ENCODE results near the gene DRAM2.

The DRAM2 gene

GRCh38 chr1:111139956-111140679 is at the start of gene DRAM2, which contains the start of gene CEPT1:
Gene DRAM2 (minus strand): TSS chr1:111140093. CDS start chr1:111131554, 8,539 bp downstream.
Gene CEPT1 (plus strand): TSS chr1:111140223. CDS start chr1:111147715, 7,492 bp downstream.
- peak; percentile 96 for DNase-seq

DNA sequence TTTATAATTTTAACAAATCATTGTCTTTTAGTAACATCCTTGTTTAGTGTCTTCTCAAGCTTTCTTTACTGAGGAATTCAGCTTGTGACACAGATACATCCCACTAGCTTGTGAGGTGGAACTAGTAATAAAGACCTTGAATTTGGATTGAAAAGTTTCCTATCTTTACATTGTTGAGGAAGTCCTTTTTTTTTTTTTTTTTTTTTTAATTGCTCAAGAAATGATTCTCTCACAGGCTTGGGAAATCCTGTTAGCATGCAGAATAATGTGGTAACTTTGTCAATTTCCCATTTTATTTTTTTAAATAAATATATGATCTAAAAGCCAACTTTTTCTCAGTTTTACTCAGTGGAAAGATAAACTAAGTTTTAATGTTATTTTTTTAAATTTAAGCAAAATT is 44.8 kb upstream of the DRAM2 start:
- DNase-seq: no peak

DNA sequence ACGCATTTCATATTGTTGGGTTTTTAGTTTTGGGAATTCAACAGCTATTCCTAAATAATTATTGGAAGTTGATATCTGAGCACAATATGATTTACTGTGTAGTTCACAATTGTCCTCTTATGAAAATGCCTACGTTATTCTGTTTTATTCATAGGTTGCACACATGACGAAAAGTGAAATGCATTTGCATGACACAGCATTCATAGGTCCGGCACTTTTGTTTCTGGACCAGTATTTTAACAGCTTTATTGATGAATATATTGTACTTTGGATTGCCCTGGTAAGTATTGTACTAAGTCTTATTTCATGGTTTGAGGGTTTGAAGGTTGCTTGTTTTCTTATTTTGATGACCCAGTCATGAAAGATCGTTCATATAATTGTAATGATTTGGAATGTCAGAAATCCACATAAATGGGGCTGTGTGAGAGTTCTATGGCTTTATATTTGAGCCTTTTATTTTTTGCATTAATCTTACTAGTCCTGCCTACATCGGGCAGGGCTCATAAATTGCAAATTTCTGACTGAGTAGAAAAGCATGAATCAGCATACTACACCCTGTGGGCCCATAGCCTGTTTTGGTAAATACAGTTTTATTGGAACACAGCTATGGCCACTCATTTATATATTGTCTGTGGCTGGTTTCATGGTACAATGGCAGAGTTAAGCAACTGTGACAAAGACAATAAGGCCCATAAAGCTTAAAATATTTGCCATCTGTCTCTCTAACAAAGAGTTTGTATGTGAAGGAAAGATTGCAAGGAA is 43.6 kb upstream of the DRAM2 start:
- DNase-seq: no peak

GRCh38 chr1:111182052-111182451 is 42.2 kb upstream of the DRAM2 start:
- no peak for DNase-seq

GRCh38 chr1:111179968-111180533 is 40.2 kb upstream of the DRAM2 start:
- DNase-seq: peak; percentile 0

- no peak for DNase-seq
These were observed 36.8 kb upstream of the DRAM2 start for GRCh38 chr1:111176678-111177077.

DNA sequence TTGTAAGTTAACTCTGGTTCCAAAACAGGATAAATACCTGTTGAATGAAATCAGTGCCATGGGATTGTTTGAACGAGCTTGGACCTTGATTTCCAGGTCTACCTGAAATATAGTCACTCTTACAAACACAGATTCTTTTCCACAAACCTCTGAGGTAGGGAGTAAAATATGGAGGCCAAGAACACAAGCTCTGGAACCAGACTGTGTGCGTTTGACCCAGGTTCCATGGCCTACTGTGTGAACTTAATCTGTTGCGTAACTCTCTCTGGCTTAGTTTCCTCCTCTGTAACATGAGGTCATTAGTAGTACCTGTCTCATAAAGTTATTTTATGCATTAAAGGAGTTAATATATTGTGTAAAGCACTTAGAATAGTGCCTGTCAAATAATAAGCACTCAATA is 35.5 kb upstream of the DRAM2 start:
- DNase-seq: no peak

- no peak for DNase-seq
These were observed 34.2 kb upstream of the DRAM2 start for GRCh38 chr1:111174070-111174469.

GRCh38 chr1:111172463-111172862 is 32.6 kb upstream of the DRAM2 start:
- no peak for DNase-seq

- no peak for DNase-seq
These were observed 24.3 kb upstream of the DRAM2 start for GRCh38 chr1:111164151-111164550.

GRCh38 chr1:111163363-111163762 is 23.5 kb upstream of the DRAM2 start:
- no peak for DNase-seq

DNA sequence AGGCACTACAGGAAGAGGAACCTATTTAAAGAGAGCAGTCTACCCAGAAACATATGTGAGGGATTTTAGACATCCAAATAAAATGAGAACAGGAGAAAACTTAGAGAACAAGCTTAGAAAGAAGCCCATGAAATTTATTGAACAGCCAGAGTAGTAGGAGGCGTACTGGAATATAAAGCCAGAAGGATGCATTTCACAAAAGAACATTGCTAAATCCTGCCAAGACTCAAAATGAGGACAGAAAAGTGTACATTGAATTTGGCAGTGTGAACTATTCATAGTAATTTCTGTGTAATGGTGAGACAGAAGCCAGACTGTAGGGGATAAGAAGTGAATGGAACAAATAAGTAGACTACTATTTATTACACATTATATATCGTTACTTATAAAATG is 22.6 kb upstream of the DRAM2 start:
- no peak for DNase-seq

- peak; percentile 7 for DNase-seq
These were observed 22.1 kb upstream of the DRAM2 start for GRCh38 chr1:111161843-111162487.

- no peak for DNase-seq
These were observed 17.5 kb upstream of the DRAM2 start for GRCh38 chr1:111157431-111157830.

DNA sequence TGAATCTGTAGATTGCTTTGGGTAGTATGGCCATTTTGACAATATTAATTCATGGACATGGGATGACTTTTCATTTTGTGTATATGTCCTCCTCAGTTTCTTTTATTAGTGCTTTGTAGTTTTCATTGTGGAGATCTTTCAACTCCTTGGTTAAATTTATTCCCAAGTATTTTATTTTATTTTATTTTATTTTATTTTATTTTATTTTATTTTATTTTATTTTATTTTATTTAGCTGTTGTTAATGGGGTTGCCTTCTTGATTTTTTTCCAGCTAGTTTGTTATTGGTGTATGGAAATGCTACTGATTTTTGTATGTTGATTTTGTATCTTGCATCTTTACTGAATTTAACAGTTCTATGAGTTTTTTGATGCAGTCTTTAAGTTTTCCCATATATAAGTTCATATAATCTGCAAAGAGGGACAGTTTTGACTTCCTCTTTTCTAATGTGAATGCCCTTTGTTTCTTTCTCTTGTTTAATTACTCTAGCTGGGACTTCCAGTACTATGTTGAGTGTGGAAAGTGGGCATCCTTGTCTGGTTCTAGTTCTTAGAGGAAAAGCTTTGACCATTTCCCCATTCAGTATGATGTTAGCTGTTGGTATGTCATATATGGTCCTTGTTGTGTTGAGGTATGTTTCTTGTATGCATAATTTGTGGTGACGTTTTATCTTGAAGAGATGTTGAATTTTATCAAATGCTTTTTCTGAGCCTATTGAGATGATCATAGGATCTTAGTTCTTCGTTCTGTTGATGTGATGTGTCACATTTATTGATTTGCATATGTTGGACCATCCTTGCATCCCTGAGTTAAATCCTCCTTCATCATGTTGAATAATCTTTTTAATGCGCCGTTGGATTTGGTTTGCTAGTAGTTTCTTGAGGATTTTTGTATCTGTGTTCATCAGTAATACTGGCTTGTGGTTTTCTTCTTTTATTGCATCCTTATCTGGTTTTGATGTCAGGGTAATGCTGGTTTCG is 14.4 kb upstream of the DRAM2 start:
- no peak for DNase-seq

- no peak for DNase-seq
These were observed 11.9 kb upstream of the DRAM2 start for GRCh38 chr1:111151838-111152237.

- DNase-seq: no peak
These were observed 8.5 kb upstream of the DRAM2 start for GRCh38 chr1:111148376-111148881.

- DNase-seq: no peak
These were observed 8.1 kb upstream of the DRAM2 start for GRCh38 chr1:111147948-111148347.

- DNase-seq: no peak
These were observed 6.3 kb upstream of the DRAM2 start for GRCh38 chr1:111145963-111146768.

DNA sequence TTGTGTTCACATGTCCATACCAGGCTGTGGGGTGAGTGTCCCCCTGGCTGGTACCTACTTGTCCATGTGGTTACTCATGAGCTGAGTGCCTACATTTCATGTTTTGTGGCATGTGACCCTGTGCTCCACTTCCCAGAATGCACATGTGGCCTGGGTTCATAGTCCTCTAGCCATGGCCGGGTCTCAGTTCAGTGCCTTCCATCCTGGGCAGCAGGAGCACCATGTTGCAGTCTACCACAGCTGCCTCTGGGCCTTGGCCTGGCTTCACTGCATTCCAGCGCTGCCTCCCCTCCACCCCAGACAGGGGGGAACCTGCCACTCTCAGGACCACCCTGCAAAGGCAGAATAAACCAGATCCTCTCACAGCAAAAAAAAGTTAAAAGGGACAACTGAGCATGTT is 5.6 kb upstream of the DRAM2 start:
- no peak for DNase-seq

GRCh38 chr1:111142356-111142975 is 2.6 kb upstream of the DRAM2 start:
- DNase-seq: no peak

Data from NCI-H345 (cell line).